GM21381 (cell line): Measurements from ENCODE around the gene PHLDB1.
"Not testable (repeated sequence)": the region's sequence is repeated elsewhere in the genome, so short reads cannot be mapped to it uniquely, and the experiment has no call there.

ENCODE experiments used
- ATAC-seq: cut with Tn5 transposase; IDR thresholded peaks from one replicate; pipeline ENCODE4 v1.9.1; 2021; ENCODE audit warnings: mild to moderate bottlenecking, moderate library complexity; ENCODE audit not compliant: unreplicated experiment

Gene PHLDB1

DNA sequence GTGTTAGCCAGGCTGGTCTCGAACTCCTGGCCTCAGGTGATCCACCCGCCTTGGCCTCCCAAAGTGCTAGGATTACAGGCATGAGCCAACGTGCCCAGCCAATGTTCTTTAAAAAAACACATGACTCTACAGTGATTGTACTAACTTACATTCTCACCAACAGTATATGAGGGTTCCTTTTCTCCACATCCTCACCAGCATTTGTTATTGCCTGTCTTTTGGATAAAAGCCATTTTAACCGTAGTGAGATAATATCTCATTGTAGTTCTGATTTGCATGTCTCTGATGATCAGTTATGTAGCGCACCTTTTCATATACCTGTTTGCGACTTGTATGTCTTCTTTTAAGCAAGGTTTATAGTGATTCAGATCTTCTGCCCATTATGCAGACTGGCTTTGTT lies 75.5 kb downstream of the PHLDB1 start:
- ATAC-seq = not testable (repeated sequence)

DNA sequence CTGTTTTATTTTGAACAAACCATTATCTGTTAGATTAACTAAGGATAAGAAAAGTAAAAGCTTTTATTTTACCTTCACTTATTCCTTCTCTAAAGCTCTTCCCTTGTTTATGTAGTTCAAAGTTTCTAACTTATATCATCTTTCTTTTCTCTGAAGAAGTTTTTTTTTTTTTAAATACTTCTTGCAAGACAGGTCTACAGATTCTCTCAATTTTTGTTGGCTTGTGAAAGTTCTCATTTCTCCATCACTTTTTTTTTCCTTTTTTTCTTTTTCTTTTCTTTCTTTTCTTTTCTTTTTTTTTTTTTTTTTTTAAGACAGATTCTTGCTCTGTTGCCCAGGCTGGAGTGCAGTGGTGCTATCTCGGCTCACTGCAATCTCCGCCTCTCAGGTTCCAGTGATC lies 76.8 kb downstream of the PHLDB1 start:
- ATAC-seq = no peak

GRCh38 chr11:118687906-118688305 lies 80.5 kb downstream of the PHLDB1 start:
- ATAC-seq = no peak

GRCh38 chr11:118688339-118688738 lies 80.9 kb downstream of the PHLDB1 start:
- not testable (repeated sequence) for ATAC-seq

DNA sequence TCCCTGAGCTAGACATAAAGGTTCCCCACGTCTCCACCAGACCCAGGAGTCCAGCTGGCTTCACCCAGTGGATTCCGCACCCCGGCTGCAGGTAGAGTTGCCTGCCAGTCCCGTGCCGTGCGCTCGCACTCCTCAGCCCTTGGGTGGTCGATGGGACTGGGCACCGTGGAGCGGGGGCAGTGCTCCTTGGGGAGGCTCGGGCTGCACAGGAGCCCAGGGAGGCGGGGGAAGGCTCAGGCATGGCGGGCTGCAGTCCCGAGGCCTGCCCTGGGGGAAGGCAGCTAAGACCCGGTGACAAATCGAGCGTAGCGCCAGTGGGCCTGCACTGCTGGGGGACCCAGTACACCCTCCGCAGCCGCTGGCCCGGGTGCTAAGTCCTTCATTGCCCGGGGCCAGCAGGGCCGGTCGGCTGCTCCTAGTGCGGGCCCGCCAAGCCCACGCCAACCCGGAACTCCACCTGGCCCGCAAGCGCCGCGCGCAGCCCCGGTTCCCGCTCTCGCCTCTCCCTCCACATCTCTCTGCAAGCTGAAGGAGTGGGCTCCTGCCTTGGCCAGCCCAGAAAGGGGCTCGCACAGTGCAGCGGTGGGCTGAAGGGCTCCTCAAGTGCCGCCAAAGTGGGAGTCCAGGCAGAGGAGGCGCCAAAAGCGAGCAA lies 81.6 kb downstream of the PHLDB1 start:
- no peak for ATAC-seq

- no peak for ATAC-seq
Measured at GRCh38 chr11:118689503-118689851, 82.1 kb downstream of the PHLDB1 start.

GRCh38 chr11:118689852-118690552 lies 82.6 kb downstream of the PHLDB1 start:
- ATAC-seq = peak; percentile 72

DNA sequence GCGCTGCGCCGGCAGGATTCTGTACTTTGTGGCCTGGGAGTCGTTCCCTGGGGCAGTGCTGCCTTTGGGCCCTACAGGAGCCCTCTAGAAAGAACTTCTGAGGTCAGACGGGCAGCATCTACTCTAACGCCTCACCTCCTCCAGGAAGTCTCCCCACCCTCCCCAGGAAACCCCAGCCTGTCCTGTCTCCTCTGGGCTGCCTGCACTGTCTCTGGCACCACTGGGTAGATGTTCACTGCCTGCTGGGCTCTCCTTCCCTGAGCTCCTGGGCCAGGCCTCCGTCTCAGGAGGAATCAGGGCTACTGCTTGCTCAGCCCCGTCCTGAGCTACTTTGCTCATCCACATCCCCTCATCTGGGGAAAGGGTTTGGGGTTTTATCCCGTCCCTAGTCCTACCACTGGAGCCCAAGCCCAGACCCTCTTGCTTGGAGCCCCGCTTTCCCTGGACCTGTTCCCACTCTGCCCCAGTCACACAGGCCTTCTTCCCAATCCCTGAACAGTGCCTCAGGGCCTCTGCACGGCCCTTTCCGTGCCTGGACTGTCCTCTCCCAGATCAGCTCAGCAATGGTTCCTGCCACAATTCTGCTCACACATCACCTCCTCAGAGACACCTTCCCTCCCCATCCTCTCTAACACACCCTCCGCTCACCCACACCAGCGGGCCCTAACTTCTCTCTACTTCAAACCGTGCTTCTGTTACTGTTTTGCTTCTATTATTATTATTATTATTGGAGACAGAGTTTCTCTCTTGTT lies 83.3 kb downstream of the PHLDB1 start:
- no peak for ATAC-seq

- no peak for ATAC-seq
Measured at GRCh38 chr11:118691926-118692830, 84.8 kb downstream of the PHLDB1 start.

GRCh38 chr11:118694185-118694584 lies 86.8 kb downstream of the PHLDB1 start:
- ATAC-seq = no peak

DNA sequence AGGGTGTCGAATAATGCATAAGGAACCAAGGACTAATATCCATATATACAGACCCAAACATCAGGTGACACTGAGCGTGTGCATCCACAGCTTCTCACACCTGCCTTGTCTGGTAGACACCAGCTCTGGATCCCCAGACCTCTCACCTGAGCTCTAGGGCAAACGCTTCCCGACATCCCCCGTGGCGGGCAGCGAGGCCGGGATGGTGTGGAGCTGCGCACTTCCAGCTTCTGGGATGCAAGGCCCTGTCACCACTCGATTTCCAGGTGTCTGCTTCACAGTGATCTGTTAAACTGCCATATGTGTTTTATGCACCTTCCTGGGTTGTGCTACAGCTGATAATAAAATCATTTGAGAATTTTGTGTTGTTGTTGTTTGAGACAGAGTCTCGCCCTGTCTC lies 87.4 kb downstream of the PHLDB1 start:
- ATAC-seq = no peak

- ATAC-seq = no peak
Measured at GRCh38 chr11:118696673-118697226, 89.3 kb downstream of the PHLDB1 start.

DNA sequence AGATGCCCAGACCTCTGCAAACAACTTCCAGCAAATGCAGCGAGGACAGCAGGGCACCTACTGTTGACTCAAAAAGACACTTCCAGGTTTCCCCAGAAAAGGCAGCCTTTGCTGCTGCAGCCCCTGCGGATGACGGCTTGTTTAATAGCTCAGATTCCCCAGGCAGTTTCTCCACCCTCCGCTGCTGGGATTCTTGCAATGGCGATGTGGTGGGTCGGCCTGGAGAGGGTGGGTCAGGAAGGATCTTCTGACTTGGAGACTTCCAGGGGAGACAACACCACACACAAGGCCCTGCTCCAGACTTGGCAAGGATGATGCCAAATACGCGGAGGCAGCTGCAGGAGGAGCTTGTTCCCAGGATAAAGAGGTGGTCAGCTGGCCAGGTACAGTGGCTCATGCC lies 89.9 kb downstream of the PHLDB1 start:
- no peak for ATAC-seq

DNA sequence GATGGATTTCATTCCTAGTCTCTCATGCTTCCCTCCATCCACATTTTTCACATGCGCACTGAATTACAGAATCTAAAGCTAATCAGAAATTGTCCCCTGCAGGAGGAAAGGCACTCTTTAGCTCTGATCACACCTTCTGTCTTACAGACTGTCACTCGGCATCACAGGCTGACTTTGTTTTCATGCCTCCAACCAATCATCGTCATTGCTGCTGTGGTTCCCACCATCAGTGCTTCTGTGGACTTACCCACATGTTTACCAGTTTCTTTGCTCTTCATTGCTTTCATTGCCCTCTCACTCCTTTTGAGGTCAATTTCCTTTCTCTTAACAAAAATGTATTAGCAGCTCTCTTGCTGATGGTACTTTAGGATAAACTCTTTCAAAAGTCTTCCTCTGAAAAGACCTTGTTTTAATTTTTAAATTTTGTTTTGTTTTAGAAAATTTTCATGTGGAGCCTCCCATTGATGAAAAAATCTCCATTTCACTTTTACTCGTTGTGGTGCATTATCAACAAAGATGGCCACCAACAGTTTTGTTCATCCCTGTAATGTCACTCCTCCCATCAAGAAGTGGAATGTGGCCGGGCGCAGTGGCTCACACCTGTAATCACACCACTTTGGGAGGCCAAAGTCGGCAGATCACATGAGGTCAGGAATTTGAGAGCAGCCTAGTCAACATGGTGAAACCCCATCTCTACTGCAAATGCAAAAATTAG lies 92.2 kb downstream of the PHLDB1 start:
- no peak for ATAC-seq

- ATAC-seq = no peak
Measured at GRCh38 chr11:118703563-118704106, 96.2 kb downstream of the PHLDB1 start.

GRCh38 chr11:118705111-118705741 lies 97.8 kb downstream of the PHLDB1 start:
- ATAC-seq = no peak

- no peak for ATAC-seq
Measured at GRCh38 chr11:118705791-118706545, 98.6 kb downstream of the PHLDB1 start.

GRCh38 chr11:118706546-118706825 lies 99.1 kb downstream of the PHLDB1 start:
- ATAC-seq = no peak
